Hematopoietic multipotent progenitor cell treated with erythropoietin and hydrocortisone succinate and interleukin-3 and kit ligand, for 15 days (in vitro differentiated cells): ENCODE data around the gene C22orf15.
"Not testable (repeated sequence)": the region's sequence is repeated elsewhere in the genome, so short reads cannot be mapped to it uniquely, and the experiment has no call there.

ENCODE experiments used
- DNase-seq: peaks from one replicate; pipeline ENCODE4 v3.0.0-alpha.2; 2015; ENCODE audit warnings: low spot score

The C22orf15 gene

GRCh38 chr22:23762842-23763578 lies at the start of gene C22orf15:
Gene C22orf15, plus strand, starts transcription at chr22:23762990. Its CDS starts 317 bp downstream, at chr22:23763307.
- DNase-seq, result no peak

- DNase-seq, result no peak
Observed at GRCh38 chr22:23713696-23714595, 48.8 kb upstream of the C22orf15 start.

GRCh38 chr22:23714596-23715578 lies 47.9 kb upstream of the C22orf15 start:
- DNase-seq, result no peak

GRCh38 chr22:23715806-23716375 lies 46.9 kb upstream of the C22orf15 start:
- DNase-seq, result peak; percentile 43

GRCh38 chr22:23716811-23717801 lies 45.7 kb upstream of the C22orf15 start:
- peak; percentile 87 for DNase-seq

- no peak for DNase-seq
Observed at GRCh38 chr22:23718371-23719165, 44.2 kb upstream of the C22orf15 start.

- no peak for DNase-seq
Observed at GRCh38 chr22:23720855-23721254, 41.9 kb upstream of the C22orf15 start.

GRCh38 chr22:23722160-23722559 lies 40.6 kb upstream of the C22orf15 start:
- no peak for DNase-seq

GRCh38 chr22:23722724-23723123 lies 40.1 kb upstream of the C22orf15 start:
- DNase-seq, result no peak

GRCh38 chr22:23728108-23728507 lies 34.7 kb upstream of the C22orf15 start:
- DNase-seq, result not testable (repeated sequence)

GRCh38 chr22:23737696-23738095 lies 25.1 kb upstream of the C22orf15 start:
- DNase-seq, result no peak

- no peak for DNase-seq
Observed at GRCh38 chr22:23742505-23743264, 20.1 kb upstream of the C22orf15 start.

- no peak for DNase-seq
Observed at GRCh38 chr22:23743303-23743705, 19.5 kb upstream of the C22orf15 start.

- no peak for DNase-seq
Observed at GRCh38 chr22:23744001-23744400, 18.8 kb upstream of the C22orf15 start.

- DNase-seq, result no peak
Observed at GRCh38 chr22:23744485-23744884, 18.3 kb upstream of the C22orf15 start.

- DNase-seq, result no peak
Observed at GRCh38 chr22:23745791-23746190, 17.0 kb upstream of the C22orf15 start.

- DNase-seq, result no peak
Observed at GRCh38 chr22:23749841-23750301, 12.9 kb upstream of the C22orf15 start.

- no peak for DNase-seq
Observed at GRCh38 chr22:23750367-23750713, 12.4 kb upstream of the C22orf15 start.
